Karpas-422 (cell line): ENCODE results near the gene PCDHA5. TPM values are rescaled to one million over a fixed set of nuclear protein-coding genes. Genes with fewer than 3 reads are reported as not detected.
A peak's percentile ranks its signal among the peaks of the same experiment; 100 is the strongest.
"Not testable (repeated sequence)": the region's sequence is repeated elsewhere in the genome, so short reads cannot be mapped to it uniquely, and the experiment has no call there.

ENCODE experiments used
- DNase-seq: peaks from one replicate; pipeline ENCODE4 v3.0.0-alpha.2; 2015
- H2AFZ ChIP-seq: fragments of 200-600 bp; sonication (generic); 2 replicates; pipeline ENCODE4 v1.6.1; 2014; ENCODE audit warnings: antibody characterized with exemption, low read length, mixed read lengths
- H3K27ac ChIP-seq: fragments of 200-600 bp; sonication (generic); 2 replicates; pipeline ENCODE4 v1.5.1; 2014; ENCODE audit warnings: mild to moderate bottlenecking, low read length, moderate library complexity
- H3K27me3 ChIP-seq: fragments of 200-600 bp; sonication (generic); 2 replicates; pipeline ENCODE4 v1.6.1; 2014; ENCODE audit warnings: low read length, mixed read lengths
- H3K36me3 ChIP-seq: fragments of 200-600 bp; sonication (generic); 2 replicates; pipeline ENCODE4 v1.6.1; 2014; ENCODE audit warnings: low read length, mixed read lengths; ENCODE audit not compliant: insufficient read depth
- H3K4me1 ChIP-seq: fragments of 200-600 bp; sonication (generic); 2 replicates; pipeline ENCODE4 v1.6.1; 2014; ENCODE audit warnings: mild to moderate bottlenecking, low read length, mixed read lengths
- H3K4me2 ChIP-seq: fragments of 200-600 bp; sonication (generic); 2 replicates; pipeline ENCODE4 v1.6.1; 2014; ENCODE audit warnings: low read length, low read depth, mild to moderate bottlenecking; ENCODE audit not compliant: poor library complexity, severe bottlenecking
- H3K4me3 ChIP-seq: fragments of 200-600 bp; sonication (generic); 2 replicates; pipeline ENCODE4 v1.5.1; 2014; ENCODE audit warnings: mild to moderate bottlenecking, antibody characterized with exemption, low read length, mixed read lengths
- H3K79me2 ChIP-seq: fragments of 200-600 bp; sonication (generic); 2 replicates; pipeline ENCODE4 v1.6.1; 2014; ENCODE audit warnings: mild to moderate bottlenecking, low read length, mixed read lengths
- H3K9ac ChIP-seq: fragments of 200-600 bp; sonication (generic); 2 replicates; pipeline ENCODE4 v1.6.0; 2014; ENCODE audit warnings: low read length
- H3K9me2 ChIP-seq: fragments of 200-600 bp; sonication (generic), shearing (Covaris generic); replicated peaks from 2 replicates; pipeline ENCODE4 v1.6.0; 2014; ENCODE audit warnings: mild to moderate bottlenecking, low read length, moderate library complexity; ENCODE audit not compliant: insufficient read depth
- H3K9me3 ChIP-seq: fragments of 300-700, 200-600 bp; sonication (generic); 2 replicates; pipeline ENCODE4 v1.6.1; 2014; ENCODE audit warnings: low read length, mixed read lengths
- H4K20me1 ChIP-seq: fragments of 200-600 bp; sonication (generic); 2 replicates; pipeline ENCODE4 v1.6.1; 2014; ENCODE audit warnings: mild to moderate bottlenecking, antibody characterized with exemption, low read length, low read depth; ENCODE audit not compliant: insufficient read depth
- total RNA-seq: library from RNA; depleted of rRNA; stranded (reverse); fragments of >200 nt; shearing (Covaris generic); gene quantifications from 2 replicates; pipeline ENCODE4 v1.2.3, GENCODE V29; 2014; ENCODE audit warnings: low replicate concordance

The PCDHA5 gene
- total RNA-seq, 1 experiment from 2014 or later = not detected

GRCh38 chr5:140833993-140834392, 12.6 kb downstream of the PCDHA5 start, which contains the start of gene PCDHA7:
TSS of gene PCDHA7 (plus strand) at chr5:140834269. CDS start at chr5:140834384, 115 bp downstream.
- Histone ChIP-seq H3K36me3 (no peaks in the 10 kb centered on the region), H4K20me1 (no peaks in the 10 kb centered on the region), H3K9me2 (no peaks in the 10 kb centered on the region), H3K79me2 (no peaks in the 10 kb centered on the region), H3K4me3 (no peak within 1 kb of the TSS), H3K27me3 (no peaks in the 10 kb centered on the region; the same call in 1 of the 2 replicates), H3K27ac (no peak within 1 kb of the TSS), H3K9ac (no peak within 1 kb of the TSS), H3K4me1 (no peaks in the 10 kb centered on the region), H3K9me3 (no peaks in the 10 kb centered on the region), H2AFZ (no peak within 1 kb of the TSS), H3K4me2 (no peak within 1 kb of the TSS)
- DNase-seq = no peak

- H3K27ac ChIP-seq, H4K20me1 ChIP-seq, DNase-seq, H3K9ac ChIP-seq, H2AFZ ChIP-seq, H3K4me2 ChIP-seq, H3K9me3 ChIP-seq, H3K4me3 ChIP-seq, H3K79me2 ChIP-seq, H3K36me3 ChIP-seq, H3K9me2 ChIP-seq, H3K4me1 ChIP-seq, H3K27me3 ChIP-seq: not testable (repeated sequence)
Observed at GRCh38 chr5:140834439-140835008, 13.1 kb downstream of the PCDHA5 start.

GRCh38 chr5:140835622-140836510, 14.5 kb downstream of the PCDHA5 start:
- Histone ChIP-seq H3K79me2 (no peaks in the 10 kb centered on the region), H4K20me1 (no peaks in the 10 kb centered on the region)
- no peak for DNase-seq

GRCh38 chr5:140840978-140841962, 19.9 kb downstream of the PCDHA5 start, which contains the start of gene PCDHA8:
TSS of gene PCDHA8 (plus strand) at chr5:140841187. CDS start at chr5:140841322, 135 bp downstream.
- Histone ChIP-seq H3K36me3 (no peaks in the 10 kb centered on the region), H2AFZ (no peak within 1 kb of the TSS), H3K79me2 (no peaks in the 10 kb centered on the region), H3K9ac (no peak within 1 kb of the TSS), H3K9me2 (no peaks in the 10 kb centered on the region), H3K27ac (no peak within 1 kb of the TSS), H3K4me1 (no peaks in the 10 kb centered on the region), H3K4me3 (no peak within 1 kb of the TSS), H3K9me3 (no peaks in the 10 kb centered on the region), H4K20me1 (no peaks in the 10 kb centered on the region), H3K27me3 (no peaks in the 10 kb centered on the region), H3K4me2 (peak within 1 kb of the TSS; percentile 28)
- DNase-seq = peak; percentile 75

More at GRCh38 chr5:140835622-140836510, 14.5 kb downstream of the PCDHA5 start:
- Histone ChIP-seq H3K4me2 (no peak overlapping the region), H2AFZ (no peak overlapping the region), H3K36me3 (no peaks in the 10 kb centered on the region), H3K27me3 (no peaks in the 10 kb centered on the region; the same call in 1 of the 2 replicates), H3K9ac (no peak overlapping the region), H3K9me2 (no peaks in the 10 kb centered on the region), H3K4me1 (no peaks in the 10 kb centered on the region), H3K9me3 (no peaks in the 10 kb centered on the region), H3K4me3 (no peak overlapping the region), H3K27ac (no peak overlapping the region)

- no peak overlapping the region for H3K4me2 ChIP-seq
- no peaks in the 10 kb centered on the region for H4K20me1 ChIP-seq
- H3K79me2 ChIP-seq = no peaks in the 10 kb centered on the region
- H3K9me3 ChIP-seq = no peaks in the 10 kb centered on the region
- H3K27ac ChIP-seq = no peak overlapping the region
- no peak overlapping the region for H3K9ac ChIP-seq
- no peak for DNase-seq
- H3K27me3 ChIP-seq = no peaks in the 10 kb centered on the region
- H3K9me2 ChIP-seq = no peaks in the 10 kb centered on the region
- no peak overlapping the region for H3K4me3 ChIP-seq
- H3K4me1 ChIP-seq = no peaks in the 10 kb centered on the region
- H3K36me3 ChIP-seq = no peaks in the 10 kb centered on the region
- H2AFZ ChIP-seq = no peak overlapping the region
Observed at GRCh38 chr5:140842798-140843733, 21.7 kb downstream of the PCDHA5 start.

- not testable (repeated sequence) for H3K4me1 ChIP-seq, H3K4me3 ChIP-seq, H3K4me2 ChIP-seq, H3K9me2 ChIP-seq, H3K79me2 ChIP-seq, H3K9ac ChIP-seq, H3K36me3 ChIP-seq, DNase-seq, H2AFZ ChIP-seq, H3K27ac ChIP-seq, H3K9me3 ChIP-seq, H3K27me3 ChIP-seq, H4K20me1 ChIP-seq
Observed at GRCh38 chr5:140848139-140849102, 27.0 kb downstream of the PCDHA5 start, which contains the start of gene PCDHA9. TSS of gene PCDHA9 (plus strand) at chr5:140848382. CDS start at chr5:140848496, 114 bp downstream.
